Right ventricle myocardium inferior (tissue), 1 donor: ENCODE measurements around the gene CYP46A1. TPM values are rescaled to one million over a fixed set of nuclear protein-coding genes. Genes with fewer than 3 reads are reported as not detected.
"Not testable (repeated sequence)": the region's sequence is repeated elsewhere in the genome, so short reads cannot be mapped to it uniquely, and the experiment has no call there.

Source experiments
- ATAC-seq: fragments of 200-7000 bp; cut with Tn5 transposase; one replicate; pipeline ENCODE4 v1.9.1; 2020; ENCODE audit warnings: mild to moderate bottlenecking, moderate library complexity
- DNase-seq: peaks from one replicate; pipeline ENCODE4 v3.0.0; 2021; ENCODE audit errors: missing footprints
- intact Hi-C: fragments of 100-400 bp; cut with DNase I; formaldehyde crosslinking; loops from one replicate; pipeline ENCODE4 v1.11.0; 2022
- total RNA-seq: library from RNA; stranded (reverse); fragmentation: NEBNext Ultra II Directional; extraction: Animal tissue kit (Norgen Biotek cat#: 25700); gene quantifications from one replicate; pipeline ENCODE4 v1.2.1, GENCODE V29; 2021
- donor health status: DM: no; HTN: yes; CAD: no; lungs with severe emphysema.

Gene CYP46A1
- total RNA-seq, 1 donor from 2014 or later: 2.2 TPM

DNA sequence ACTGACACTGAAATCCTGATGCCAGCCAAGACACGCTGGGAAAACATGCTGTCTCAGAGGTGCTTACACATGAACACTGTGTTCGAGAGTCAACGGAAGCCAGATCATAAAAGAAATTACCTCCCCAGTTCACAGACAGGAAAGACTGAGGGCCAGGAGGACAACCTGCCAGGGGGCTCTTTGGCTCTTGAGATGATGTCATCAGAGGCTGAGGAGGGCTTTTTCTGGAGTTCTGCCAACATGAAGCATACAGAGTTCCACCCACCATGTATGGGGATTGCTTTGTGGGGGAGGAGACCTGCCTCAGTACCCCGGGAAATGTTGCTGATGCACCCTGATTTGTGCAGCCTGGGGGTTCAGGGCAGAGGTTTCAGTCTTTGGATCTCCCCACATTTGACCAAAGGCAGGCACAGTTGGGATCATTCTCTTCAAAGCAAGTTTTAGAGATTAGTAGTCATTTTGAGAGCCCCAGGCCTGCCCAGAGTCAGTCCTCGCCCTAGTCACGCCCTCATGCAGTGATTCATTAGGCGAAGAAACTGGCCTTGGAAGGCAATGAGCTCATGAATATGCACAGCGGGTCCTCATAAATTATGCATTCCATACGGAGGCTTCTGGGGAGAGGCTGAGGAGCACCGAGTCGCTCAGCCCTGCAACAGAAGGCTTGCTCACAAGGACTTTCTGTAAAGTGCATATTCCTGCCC is 74.2 kb downstream of the CYP46A1 start:
- DNase-seq (no peak), ATAC-seq (no peak)
- intact Hi-C loops: no loop called here

DNA sequence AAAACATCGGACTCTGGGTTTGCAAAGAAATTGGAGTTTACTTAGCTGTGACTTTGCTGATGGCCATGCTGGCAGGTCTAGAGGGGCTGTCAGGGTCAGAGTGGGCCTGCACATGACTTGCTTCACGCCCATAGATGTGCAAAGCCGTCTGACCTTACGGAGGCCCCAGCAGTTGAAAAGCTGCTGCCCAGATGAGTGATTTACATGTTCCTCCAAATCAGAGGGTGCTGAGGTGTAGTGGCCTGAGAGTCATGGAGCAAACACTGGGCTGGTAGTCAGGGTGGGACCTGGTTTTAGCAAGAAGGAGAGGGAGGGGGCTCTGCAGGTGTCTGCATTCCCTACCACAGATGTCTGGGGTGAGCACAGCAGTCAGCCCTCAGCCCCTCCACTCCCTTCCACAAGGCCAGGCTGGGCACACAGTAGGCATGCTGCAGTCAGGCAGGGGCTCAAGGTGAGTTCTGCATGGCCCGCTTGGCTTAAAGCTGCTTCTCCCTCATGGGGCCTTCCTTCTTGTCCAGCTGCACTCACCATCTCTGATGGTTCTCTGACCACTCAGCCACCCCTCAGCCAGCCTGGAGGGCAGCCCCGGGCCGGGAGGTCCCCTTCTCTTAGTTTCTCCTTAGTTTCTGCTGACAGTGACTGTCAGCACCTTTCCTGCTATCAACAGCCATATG is 74.9 kb downstream of the CYP46A1 start:
- no peak for ATAC-seq
- DNase-seq: no peak
- intact Hi-C loops: no loop called here

DNA sequence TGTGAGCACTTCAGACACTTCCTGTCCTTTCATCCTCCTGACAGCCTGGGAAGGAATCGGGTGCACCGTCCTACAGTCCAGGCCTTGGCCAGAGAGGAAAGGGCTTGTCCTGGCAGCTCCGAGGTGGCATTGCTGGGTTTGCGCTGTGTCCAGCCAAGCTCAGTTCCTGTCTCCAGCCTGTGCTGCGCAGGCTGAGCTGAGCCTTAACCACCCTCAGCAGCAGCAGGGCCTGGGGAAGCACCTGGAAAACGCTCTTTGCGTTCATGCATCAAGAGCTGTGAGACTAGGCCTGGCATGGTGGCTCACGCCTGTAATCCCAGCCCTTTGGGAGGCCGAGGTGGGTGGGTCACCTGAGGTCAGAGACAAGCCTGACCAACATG is 75.4 kb downstream of the CYP46A1 start:
- intact Hi-C loops: no loop called here
- ATAC-seq (peak; percentile 33), DNase-seq (no peak)

DNA sequence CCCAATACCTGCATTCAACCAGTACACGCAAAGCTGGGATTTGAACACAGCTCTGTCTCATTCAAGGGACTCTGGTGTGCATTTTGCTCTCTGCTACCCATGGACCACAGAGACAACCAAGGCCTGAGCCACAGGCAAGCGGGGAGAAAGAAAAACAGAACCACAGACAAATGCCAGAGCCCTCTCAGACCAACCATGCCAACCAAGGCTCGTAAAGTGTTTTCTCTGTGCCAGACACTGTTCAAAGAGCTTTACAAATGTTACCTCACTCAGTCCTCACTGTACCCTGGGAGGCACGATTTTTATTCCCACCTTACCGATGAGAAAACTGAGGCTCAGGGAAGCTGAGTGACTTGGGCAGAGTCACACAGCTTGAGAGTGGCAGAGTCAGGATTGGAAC is 76.7 kb downstream of the CYP46A1 start:
- DNase-seq (no peak), ATAC-seq (no peak)
- intact Hi-C loops: no loop called here

DNA sequence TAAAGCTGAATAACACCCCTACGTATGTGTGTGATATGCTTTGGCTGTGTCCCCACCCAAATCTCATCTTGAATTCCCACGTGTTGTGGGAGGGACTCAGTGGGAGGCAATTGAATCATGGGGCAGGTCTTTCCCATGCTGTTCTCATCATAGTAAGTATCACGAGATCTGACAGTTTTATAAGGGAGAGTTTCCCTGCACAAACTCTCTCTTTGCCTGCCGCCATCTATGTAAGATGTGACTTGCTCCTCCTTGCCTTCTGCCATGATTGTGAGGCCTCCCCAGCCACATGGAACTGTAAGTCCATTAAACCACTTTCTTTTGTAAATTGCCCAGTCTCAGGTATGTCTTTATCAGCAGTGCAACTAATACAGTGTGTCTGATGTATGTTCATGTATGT is 78.8 kb downstream of the CYP46A1 start:
- DNase-seq, ATAC-seq, intact Hi-C loops: not testable (repeated sequence)

DNA sequence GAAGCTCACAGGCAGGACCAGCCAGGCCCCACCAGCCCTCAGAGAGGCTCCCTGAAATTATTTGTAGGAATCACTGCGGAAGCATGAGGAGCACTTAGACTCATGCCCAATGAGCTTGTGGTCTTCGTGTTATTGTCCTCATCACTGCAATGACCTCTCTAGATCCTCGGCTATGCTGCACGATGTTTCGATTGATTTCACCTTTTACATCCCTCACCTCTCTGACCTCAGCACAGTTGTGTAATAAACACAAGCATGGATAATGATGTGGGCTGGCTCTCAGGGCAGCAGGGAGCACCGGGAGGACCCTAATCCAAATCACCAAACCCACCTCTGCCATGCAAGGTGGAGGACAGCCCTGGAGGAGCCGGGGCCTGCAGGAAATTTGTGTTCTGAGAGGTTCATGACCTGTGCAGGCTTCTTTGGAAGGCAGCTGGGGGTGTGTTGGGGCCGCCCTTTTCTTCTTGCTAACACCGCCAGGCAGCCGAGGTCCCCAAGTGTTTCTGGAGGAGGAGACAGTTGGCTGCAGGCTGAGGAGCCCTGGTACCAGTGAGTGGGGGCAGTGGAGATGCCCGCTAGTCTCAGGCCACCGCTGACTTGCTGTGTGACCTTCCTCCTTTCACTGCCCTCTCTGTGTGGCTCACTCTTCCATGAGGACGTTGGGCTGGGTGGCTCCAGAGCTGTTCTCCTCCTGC is 79.6 kb downstream of the CYP46A1 start:
- DNase-seq (no peak), ATAC-seq (no peak)
- intact Hi-C loops: no loop called here

DNA sequence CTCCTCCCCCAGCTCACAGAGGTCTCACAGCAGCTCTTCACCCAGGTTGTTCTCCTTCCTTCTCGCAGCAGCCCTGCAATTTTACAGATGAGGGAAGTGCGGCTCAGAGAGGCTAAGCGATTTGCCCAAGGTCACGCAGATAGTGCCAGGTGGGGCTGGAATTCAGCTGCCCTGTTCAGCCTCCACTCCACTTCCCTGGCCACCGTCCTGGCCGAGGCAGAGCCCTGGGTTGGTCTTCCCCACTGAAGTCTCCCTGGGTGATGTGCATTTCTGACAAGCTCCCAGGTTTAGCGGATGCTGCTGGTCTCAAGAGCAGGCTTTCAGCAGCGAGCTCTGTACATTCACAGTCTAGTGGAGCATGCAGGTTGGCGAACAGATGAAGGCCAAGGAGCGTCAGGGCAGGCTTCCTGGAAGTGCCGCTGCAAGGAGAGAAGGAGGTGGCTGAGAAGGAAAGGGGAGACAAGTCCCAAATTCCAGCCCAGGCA is 80.2 kb downstream of the CYP46A1 start:
- ATAC-seq (no peak), DNase-seq (no peak)
- intact Hi-C loops: no loop called here

DNA sequence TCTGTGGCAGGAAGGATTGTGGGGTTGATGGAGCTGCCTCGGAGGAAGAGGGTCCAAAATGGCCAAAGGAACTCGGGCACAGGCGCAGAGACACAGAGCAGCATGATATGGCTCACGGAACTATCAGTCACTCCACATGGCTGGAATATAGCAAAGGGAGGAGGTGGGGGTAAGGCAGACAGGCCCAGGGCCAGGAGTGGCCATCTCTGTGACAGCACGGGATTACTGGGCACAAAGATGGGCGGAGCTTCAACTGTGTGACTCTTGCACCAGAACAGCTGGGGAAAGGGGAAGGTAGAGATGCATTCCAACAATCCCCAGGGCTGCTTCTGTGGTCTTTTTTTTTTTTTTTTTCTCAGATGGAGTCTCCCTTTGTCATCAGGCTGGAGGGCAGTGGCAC is 84.3 kb downstream of the CYP46A1 start:
- no peak for DNase-seq
- ATAC-seq: peak; percentile 29
- intact Hi-C loops: no loop called here

DNA sequence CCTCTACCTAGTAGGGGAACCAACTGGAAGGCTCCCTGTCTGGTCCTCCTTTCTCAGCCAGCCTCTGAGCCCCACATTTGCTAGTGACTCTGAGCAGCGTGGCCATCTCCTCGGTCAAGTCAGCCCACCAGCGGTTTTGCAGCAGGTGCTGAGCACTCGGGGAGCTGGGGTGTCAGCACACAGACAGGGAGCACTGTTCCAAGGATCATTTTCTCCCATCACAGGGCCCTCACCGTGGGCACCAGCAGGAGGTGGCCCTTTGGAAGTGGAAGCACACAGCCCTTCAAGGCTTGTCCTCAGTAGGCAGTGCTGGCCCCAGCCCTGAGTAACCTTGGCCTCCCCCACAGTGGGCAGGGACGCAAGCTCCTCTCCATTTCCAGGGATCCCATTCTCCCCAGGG is 85.0 kb downstream of the CYP46A1 start:
- ATAC-seq: no peak
- intact Hi-C loops: no loop called here
- no peak for DNase-seq

DNA sequence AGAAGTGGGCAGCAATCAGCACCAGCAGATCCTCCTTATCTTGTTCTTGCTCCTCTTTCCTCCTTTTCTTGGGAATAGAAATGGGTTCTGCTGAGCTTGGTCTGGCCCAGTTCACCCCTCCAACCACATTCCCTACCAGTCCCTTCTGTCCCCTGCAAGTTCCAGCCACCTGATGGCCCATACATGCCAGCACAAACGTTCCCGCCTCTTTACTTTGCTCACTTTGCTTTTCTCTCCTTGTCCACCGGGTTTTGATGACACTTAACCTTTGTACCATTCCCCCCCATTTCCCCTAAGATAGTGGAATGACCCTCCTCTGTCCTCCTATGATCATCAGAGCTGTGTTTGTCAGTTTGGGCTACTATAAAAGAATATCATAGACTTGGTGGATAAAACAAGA is 85.7 kb downstream of the CYP46A1 start:
- ATAC-seq: no peak
- intact Hi-C loops: no loop called here

DNA sequence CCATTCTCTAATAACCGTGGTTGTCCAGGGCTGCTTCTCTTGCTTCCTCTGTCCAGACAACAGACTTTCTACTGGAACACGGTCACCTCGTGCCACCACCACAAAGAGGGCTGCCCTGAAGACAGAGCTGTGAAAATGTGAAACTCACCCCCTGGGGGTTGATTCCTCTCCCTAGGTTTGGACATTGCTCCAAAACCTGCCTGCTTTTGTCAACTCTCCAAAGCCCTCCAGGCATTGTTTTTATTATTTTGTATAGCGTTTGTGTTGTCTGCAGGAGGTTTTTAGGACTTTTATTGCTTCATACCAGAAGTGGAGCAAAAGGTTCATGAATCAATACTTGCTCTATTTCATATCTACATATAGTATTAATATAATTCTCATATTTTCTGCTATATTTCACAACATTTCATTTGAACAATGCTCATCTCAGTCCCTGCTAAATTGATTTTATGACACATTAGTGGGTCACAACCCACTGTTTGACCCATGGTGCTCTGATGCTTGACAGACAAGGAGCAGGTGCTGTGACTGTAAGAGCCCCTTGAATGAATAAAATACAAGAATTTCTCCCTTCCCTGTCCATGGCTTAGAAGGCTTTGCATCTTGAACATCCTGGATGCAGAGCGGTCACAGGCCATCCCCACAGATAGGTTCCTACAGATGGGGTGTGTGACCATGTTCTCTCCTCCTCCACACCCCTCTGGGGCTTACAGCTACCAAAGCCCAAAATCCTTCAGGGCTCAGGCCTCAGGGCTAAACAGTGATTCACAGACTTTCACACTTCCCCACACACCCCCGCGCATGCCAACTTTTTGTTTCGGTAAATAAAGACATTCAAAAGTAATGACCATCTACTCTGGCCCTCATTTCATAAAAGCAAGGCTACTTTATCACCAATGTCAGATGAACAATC is 88.5 kb downstream of the CYP46A1 start:
- ATAC-seq: no peak
- DNase-seq: no peak
- intact Hi-C loops: no loop called here

More for the DNA sequence above, 85.7 kb downstream of the CYP46A1 start:
- no peak for DNase-seq

DNA sequence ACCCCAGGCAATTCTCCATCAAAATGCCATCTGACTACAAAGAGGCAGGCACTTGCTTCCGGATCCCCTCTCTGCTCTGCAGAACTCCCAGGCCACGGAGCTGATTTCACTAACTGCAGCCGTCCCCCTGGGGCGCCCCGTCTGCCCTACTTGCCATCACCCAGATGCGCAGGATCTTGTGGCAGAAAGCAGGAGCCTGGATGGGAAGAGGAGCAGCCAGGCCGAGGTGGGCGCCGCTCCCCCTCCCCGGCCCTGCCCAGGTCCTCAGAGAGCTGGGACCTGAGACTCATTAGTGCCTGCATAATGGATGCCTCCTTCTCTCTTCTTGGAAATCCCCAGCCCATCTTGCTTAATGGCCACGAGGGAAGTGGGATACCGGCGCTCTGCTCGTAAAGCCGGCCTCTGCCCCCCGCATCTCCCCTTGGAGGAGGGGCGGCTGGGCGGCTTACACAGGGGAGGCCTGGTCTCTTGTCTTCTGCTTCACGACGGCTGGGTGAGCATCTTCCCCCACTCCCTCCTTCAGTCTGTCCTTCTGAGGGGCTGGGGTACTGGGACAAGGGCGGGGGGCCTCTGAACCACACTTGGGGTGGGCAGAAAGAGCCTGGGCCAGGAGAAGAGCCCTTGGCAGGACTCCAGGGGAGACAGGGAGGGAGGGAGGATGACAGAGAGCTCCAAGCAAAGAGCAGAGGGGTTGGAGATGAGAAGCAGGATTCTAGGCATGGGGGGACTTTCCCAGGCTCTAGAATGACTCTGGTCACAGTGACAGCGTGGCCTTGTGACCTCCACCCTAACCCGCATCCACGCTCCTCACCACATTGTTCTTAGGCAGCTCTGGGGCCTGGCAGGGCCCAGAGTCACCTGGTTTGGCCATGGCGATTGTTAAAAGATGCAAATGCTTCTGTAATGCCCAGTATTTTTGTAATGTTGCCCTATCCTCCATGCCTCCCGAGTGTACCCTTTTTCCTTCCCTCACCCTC is 89.7 kb downstream of the CYP46A1 start:
- ATAC-seq (no peak), DNase-seq (no peak)
- intact Hi-C loops: no loop called here

DNA sequence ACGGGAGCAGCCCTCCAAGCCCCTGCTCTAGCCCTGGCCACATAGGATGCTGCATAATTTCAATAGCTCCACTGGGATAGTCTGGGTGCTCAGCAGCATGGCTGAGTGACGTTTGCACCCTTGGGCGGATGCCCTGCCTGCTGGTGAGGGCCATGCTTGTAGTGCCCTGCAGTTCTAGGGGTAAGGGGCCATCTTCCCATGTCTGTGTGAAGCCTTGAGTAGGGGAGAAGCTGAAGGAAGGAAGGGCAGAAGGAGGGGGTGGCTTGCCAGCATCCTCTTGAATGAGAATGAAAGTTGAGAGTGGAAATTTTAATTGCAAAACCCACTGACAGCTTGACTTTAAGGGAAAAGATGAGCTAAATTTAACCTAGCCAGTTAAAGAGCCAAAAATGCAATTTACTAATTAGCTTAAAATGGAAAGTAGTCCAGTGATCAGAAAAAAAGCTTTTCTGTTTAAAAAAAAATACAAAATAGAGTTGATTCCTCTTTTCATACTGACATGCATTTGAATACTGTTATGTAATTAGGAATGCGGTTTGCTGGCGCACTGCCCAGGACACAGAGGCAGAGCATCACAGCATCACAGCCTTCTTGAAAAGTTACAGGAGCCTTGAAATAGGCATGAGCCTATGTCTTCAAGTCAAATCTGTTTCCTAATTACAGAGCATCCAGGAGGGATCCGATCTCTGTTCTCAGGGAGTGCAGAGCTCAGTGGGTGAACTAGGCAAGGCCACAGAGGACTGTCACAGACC is 90.6 kb downstream of the CYP46A1 start:
- no peak for DNase-seq
- intact Hi-C loops: no loop called here
- ATAC-seq: no peak

DNA sequence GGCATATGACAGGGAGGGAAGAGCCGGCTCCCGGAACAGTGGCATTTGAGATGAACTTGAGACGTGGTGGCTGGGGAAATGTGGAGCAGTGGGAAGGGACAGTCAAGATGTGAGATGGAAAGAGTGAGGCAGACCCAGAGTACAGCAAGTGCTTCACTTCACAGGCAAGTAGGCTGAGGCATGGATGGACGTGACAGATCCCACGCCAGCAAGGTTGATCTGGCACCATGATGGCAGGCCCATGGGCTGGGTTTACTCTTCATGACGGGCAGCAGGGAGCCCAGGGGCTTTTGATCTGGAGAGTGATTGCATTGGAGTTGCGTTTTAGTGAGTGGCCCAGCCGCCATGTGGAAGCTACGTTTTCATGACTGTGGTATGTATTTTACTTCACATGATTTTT is 91.3 kb downstream of the CYP46A1 start:
- DNase-seq (no peak), ATAC-seq (no peak)
- intact Hi-C loops: no loop called here
